ENCODE results near the gene MPZL3.

GRCh38 chr11:118286545-118286944 is 34.4 kb upstream of the MPZL3 start:
- no peak for TF ChIP-seq CTCF (conservative IDR thresholded peaks at IDR 0.05; ENCODE audit: low read depth, low read length)
- no peak for TF ChIP-seq EZH2 (IDR thresholded peaks at IDR 0.05; ENCODE audit: borderline replicate concordance, low read depth, low read length, poor library complexity, severe bottlenecking)
